ENCODE data around the gene RBM14.
"Not testable (repeated sequence)": the region's sequence is repeated elsewhere in the genome, so short reads cannot be mapped to it uniquely, and the experiment has no call there.

The RBM14 gene

GRCh38 chr11:66628061-66628603 lies 11.7 kb downstream of the RBM14 start:
- in situ Hi-C loops (cut with MboI; ENCODE audit: low pct_unique_long_range_greater_than_20kb, low sequenced_read_pairs) = no loop called here
- DNase-seq = no peak

DNA sequence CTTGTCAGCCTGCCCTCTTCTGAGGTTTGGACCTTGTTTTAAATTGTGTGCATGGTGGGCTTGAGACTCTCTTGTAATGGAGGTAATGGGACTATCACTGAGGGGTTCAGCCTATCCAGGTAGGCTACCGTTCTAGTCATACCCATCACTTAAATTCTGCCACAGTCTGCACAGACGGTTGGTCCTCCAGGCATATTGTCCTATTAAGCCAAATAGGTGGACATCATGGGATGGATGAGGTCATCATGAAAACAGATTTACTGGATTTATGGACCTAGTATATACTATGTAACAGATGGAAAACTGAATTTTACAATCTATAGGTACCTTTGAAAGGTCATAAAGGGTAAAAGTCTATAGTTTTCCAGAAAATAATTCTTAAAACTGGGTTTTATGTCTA lies 12.9 kb downstream of the RBM14 start:
- DNase-seq = no peak
- in situ Hi-C loops (cut with MboI; ENCODE audit: low pct_unique_long_range_greater_than_20kb, low sequenced_read_pairs) = no loop called here

DNA sequence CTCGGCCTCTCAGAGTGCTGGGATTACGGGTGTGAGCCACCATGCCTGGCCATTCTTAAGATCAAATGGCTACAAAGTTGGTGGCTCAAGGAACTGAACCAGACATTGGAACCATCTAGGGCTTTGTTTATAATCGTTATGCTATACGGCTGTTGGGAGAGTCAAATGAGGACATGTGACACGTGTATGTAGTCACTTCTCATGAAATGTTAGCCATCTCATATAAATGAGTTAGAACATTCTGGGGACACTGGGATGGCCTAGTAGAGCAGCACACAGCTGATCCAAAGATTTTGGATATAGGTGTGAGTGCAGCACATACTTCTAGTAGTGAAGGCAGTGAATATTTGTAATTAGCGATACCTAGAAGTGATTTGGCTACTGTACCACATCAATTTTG lies 15.5 kb downstream of the RBM14 start:
- DNase-seq = no peak
- in situ Hi-C loops (cut with MboI; ENCODE audit: low pct_unique_long_range_greater_than_20kb, low sequenced_read_pairs) = no loop called here

DNA sequence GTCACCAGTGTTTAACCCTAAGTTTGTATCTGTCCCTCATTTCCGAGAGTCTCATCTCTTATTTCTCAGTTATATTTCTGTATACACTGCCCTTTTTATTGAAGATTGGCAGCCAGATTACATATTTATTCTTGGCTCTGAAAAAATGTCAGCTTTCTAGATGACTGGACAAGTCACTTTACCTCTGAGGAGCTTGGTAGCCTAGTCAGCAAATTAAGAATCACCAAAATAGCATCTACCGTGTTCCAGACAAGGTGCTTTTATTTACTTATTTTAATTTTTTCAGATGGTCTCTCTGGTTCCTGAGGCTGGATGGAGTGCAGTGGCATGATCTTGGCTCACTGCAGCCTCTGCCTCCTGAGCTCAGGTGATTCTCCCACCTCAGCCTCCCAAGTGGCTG lies 16.5 kb downstream of the RBM14 start:
- no peak for DNase-seq

DNA sequence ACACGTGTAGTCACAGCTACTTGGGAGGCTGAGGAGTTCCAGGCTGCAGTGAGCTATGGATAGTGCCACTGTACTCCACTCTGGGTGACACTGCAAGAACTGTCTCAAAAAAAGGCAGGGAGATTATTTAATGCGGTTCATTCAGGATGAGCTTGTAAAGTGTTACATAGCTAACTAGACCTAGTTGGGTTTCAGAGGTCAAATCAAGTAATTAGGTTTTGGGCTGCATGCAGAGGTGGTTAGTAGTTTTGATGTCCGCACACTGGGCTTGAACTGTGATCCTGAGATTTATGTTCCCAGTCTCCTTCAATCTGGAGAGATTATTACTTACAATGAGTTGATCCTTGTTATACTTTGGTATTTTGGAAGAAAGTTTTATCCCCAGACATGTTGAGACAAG lies 20.0 kb downstream of the RBM14 start:
- in situ Hi-C loops (cut with MboI; ENCODE audit: low pct_unique_long_range_greater_than_20kb, low sequenced_read_pairs) = no loop called here

More for the DNA sequence above, 16.5 kb downstream of the RBM14 start:
- in situ Hi-C loops (cut with MboI; ENCODE audit: low pct_unique_long_range_greater_than_20kb, low sequenced_read_pairs) = no loop called here

DNA sequence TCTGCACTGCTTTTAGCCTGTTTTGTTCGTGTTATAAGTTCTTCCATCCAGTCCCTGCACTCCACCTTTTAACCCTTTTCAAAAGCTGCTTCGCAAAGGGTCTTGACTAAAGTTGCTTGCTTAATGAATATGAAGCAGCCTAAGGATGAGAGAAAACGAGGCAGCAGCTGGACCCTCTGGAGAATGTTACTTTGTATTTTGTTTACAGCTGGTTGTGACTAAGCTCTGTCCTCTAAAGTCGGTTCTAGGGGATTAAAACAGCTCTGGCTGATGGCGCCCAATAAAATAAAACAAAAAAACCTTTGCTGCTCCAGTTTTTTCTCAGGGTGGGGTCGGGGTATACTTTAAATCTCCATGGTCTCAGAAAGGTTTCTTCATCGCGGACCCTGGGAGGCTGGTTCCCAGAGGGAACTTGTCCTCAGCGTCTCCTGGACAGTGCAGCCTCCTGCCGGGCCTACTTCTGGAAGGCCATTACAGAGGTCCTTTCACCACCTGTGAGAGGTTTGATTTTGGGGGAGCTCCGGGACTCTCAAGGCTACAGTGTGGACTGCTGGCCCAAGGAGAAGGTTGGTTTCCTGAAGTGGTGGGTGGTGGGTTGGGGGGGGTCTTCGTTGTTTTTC lies 21.2 kb downstream of the RBM14 start:
- in situ Hi-C loops (cut with MboI; ENCODE audit: low pct_unique_long_range_greater_than_20kb, low sequenced_read_pairs) = no loop called here
- no peak for DNase-seq

More for the DNA sequence above, 20.0 kb downstream of the RBM14 start:
- DNase-seq = no peak

DNA sequence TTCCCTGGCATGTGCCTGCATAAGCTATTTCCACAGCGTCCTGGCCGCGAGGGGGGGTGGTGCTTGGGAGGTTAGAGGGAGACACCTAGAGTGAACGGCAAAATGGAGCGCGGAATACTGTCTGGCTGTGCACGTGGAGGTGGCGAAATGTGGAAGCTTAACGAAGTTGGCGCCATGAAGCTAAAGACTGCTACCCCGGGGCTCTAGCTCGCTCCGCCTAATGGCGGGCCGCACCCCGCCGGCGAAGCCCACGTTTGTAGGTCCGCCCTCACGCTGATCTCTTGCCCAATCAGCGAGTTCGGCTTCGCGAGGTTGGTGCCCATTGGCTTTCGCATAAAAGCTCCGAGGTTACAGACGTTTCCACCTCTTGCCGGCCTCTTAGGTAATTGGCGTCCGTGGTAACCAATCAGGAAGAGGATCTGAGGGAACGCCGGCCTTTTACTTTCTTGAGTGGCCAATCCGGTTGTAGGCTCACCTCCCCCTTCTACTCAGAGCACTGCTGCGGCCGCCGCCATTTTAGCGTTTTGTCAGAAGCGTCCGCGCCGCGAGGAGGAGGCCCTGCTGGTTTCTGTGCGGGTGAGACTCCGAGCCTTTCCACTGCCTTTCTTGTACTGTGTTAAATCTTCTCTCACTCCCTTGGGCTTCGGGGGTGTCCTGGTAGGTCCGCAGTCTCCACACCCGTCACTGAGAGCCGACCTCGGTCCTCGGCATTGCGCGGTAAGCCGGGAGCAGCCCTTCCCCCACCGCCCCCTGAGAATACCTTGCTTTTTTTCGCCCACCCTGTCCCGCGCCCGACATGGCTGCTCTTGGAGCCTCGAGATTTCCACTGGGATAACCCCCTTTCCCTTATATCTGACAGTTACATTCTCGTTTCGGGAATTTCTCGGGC lies 22.0 kb downstream of the RBM14 start, which contains the start of gene RBM4:
Gene RBM4 (plus strand): TSS at position 527 of the 889 bp plus-strand sequence. CDS start 1,009 bp downstream, outside the sequence.
- in situ Hi-C loops (cut with MboI; ENCODE audit: low pct_unique_long_range_greater_than_20kb, low sequenced_read_pairs) = no loop called here

GRCh38 chr11:66639066-66639813 lies 22.8 kb downstream of the RBM14 start:
- in situ Hi-C loops (cut with MboI; ENCODE audit: low pct_unique_long_range_greater_than_20kb, low sequenced_read_pairs) = no loop called here
- peak; percentile 51 for DNase-seq

More for the DNA sequence above, 22.0 kb downstream of the RBM14 start, which contains the start of gene RBM4:
- peak; percentile 99 for DNase-seq

DNA sequence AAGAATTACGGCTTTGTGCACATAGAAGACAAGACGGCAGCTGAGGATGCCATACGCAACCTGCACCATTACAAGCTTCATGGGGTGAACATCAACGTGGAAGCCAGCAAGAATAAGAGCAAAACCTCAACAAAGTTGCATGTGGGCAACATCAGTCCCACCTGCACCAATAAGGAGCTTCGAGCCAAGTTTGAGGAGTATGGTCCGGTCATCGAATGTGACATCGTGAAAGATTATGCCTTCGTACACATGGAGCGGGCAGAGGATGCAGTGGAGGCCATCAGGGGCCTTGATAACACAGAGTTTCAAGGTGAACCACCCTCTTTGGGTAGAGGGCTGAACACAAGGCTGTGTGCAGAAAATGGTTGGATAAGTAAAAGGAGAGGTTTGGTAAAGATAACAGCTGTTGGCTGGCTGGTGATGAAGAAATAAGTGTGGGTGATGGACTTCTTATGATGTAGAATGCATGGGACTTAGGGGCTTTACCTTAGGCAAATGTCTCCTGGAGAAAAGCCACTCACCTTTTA lies 23.4 kb downstream of the RBM14 start:
- in situ Hi-C loops (cut with MboI; ENCODE audit: low pct_unique_long_range_greater_than_20kb, low sequenced_read_pairs) = not testable (repeated sequence)

DNA sequence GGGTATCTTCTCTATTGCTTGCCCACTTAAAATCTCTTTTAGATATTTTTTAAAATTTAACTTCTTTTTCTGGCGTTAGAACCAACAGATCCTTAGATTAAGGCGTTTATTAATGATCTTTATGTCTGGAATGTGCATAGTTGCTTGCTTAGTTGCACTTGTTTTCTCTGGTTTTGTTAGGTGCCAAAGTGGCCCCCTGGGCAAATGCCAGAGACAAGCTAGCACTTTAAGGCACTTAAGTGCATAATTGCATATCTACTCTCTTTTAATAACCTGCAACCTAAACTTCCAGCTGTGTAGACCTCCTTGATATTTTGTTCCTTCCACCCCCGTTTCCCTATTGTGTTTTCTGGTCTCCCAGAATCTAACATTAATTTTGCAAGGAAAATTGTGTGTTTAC lies 25.4 kb downstream of the RBM14 start:
- in situ Hi-C loops (cut with MboI; ENCODE audit: low pct_unique_long_range_greater_than_20kb, low sequenced_read_pairs) = no loop called here
- no peak for DNase-seq

More for the DNA sequence above, 23.4 kb downstream of the RBM14 start:
- DNase-seq = not testable (repeated sequence)

DNA sequence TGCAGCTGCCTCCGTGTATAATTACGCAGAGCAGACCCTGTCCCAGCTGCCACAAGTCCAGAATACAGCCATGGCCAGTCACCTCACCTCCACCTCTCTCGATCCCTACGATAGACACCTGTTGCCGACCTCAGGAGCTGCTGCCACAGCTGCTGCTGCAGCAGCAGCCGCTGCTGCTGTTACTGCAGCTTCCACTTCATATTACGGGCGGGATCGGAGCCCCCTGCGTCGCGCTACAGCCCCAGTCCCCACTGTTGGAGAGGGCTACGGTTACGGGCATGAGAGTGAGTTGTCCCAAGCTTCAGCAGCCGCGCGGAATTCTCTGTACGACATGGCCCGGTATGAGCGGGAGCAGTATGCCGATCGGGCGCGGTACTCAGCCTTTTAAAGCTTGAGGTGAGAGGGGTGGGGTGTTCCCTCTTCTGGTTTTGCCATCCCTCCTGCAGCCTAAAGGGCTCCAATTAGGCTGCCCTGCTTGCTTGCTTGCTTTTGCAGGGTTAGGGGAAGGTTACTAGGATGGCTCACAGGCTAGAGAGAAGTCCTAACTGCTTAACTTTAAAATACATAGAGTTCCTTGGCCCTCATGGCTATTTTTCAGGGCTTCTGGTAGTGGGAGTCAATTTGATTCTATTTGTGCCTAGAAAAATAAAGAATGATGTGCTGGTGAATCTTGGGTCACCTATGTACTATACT lies 27.5 kb downstream of the RBM14 start:
- DNase-seq = no peak
- in situ Hi-C loops (cut with MboI; ENCODE audit: low pct_unique_long_range_greater_than_20kb, low sequenced_read_pairs) = no loop called here

GRCh38 chr11:66646828-66647227 lies 30.4 kb downstream of the RBM14 start:
- in situ Hi-C loops (cut with MboI; ENCODE audit: low pct_unique_long_range_greater_than_20kb, low sequenced_read_pairs) = no loop called here
- DNase-seq = no peak

GRCh38 chr11:66649903-66650302 lies 33.5 kb downstream of the RBM14 start:
- DNase-seq = no peak
- in situ Hi-C loops (cut with MboI; ENCODE audit: low pct_unique_long_range_greater_than_20kb, low sequenced_read_pairs) = no loop called here

- no peak for DNase-seq
- in situ Hi-C loops (cut with MboI; ENCODE audit: low pct_unique_long_range_greater_than_20kb, low sequenced_read_pairs) = no loop called here
Observed at GRCh38 chr11:66651016-66651415, 34.6 kb downstream of the RBM14 start.

DNA sequence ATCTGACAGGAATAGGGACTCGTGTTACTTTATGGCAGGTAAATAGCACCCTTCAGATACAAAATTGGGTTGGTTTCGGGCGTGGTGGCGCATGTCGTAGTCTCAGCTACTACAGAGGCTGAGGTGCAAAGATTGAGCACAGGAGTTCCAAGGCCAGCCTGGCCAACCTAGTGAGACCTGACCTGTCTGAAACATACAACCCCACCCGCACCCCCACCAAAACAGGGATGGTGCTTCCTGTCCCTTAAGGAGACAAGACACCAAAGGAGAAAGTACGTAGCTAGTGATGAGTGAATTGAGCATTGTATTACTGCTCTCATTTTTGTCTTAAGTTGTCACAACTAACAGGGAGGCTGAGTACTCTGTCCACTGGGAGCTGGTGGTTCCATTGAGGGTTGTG lies 36.2 kb downstream of the RBM14 start:
- DNase-seq = no peak
- in situ Hi-C loops (cut with MboI; ENCODE audit: low pct_unique_long_range_greater_than_20kb, low sequenced_read_pairs) = no loop called here

GRCh38 chr11:66653123-66653522 lies 36.7 kb downstream of the RBM14 start:
- no peak for DNase-seq
- in situ Hi-C loops (cut with MboI; ENCODE audit: low pct_unique_long_range_greater_than_20kb, low sequenced_read_pairs) = no loop called here

DNA sequence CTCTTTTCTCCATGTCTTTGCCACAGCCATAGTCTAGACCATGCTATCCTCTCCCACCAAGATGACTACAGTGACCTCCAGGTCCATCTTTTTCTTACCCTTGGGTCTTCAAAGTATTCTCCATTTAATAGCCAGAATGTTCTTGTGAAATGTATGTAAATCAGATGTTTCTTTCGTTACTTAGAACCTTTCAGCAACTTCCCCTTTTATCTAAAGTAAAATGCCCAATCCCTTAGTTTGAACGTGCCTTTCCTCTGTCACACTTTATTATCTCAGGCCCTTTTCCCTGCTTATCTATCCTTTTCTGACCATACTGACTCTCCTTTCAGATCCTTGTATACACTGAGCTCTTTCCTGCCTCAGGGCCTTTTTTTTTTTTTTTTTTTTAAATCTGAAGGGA lies 43.3 kb downstream of the RBM14 start:
- in situ Hi-C loops (cut with MboI; ENCODE audit: low pct_unique_long_range_greater_than_20kb, low sequenced_read_pairs) = no loop called here
- peak; percentile 57 for DNase-seq

DNA sequence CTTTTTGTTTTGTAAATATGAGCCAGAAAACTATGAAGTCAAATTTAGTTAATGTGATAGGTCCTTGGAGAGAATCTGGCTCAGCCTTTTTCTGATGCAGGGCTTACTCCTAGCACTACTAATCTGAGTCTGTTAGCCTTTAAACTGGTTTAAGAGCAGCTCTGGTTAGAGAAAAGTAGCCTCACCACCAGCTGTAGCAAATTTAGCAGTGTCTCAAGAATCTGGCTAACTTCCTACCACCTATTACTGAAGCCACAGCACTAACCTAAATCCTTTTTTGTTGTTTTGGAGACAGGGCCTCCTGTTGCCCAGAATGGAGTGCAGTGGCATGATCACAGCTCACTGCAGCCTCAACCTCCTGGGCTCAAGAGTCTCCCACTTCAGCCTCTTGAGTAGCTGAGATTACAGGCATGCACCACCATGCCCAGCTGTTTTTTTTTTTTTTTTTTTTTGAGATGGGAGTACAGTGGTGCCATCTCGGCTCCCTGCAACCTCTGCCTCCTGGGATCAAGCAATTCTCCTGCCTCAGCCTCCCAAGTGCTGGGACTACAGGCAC lies 47.4 kb downstream of the RBM14 start:
- in situ Hi-C loops (cut with MboI; ENCODE audit: low pct_unique_long_range_greater_than_20kb, low sequenced_read_pairs) = no loop called here
- no peak for DNase-seq

All from KBM-7 (cell line).